ENCODE measurements around the gene BMP7. TPM values are rescaled to one million over a fixed set of nuclear protein-coding genes. Genes with fewer than 3 reads are reported as not detected.

The BMP7 gene
- total and polyA plus RNA-seq, 2 donors (not counting 3 experiments of a cell fraction or from before 2014, with no cell fraction given), result not detected

DNA sequence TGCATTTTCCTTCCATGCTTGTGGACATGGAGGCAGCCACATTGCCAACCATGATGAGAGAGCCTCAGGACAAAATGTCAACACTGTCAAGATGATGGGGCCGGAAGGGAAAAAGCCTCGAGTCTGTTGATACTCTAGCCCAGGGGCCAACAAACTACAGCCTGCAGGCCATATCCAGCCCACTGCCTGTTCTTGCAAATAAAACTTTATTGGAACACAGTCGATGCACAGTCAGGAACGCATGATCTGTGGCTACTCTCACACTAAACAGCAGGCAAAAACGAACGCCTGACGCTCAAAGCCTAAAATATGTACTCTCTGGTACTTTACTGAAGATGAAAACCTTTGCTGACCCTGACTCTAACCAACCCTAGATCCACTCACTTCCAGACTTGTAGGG lies 72.3 kb downstream of the BMP7 start:
- no peak for DNase-seq (ENCODE audit: low read depth, low spot score)
- dilution Hi-C loops (cut with MboI; ENCODE audit: extremely low pct_ligation_motif_present, low sequenced_read_pairs), result no loop called here
- BruUV-seq (replicated peaks), result no TSS peak
- no peak overlapping the region for H3K4me2 ChIP-seq (ENCODE audit: insufficient read depth, low read length)
- no peaks in the 10 kb centered on the region for H3K79me2 ChIP-seq (ENCODE audit: control insufficient read depth, insufficient read depth, low read length)
- no peak overlapping the region for H3K27ac ChIP-seq (ENCODE audit: insufficient read depth, low read depth, low read length)
- H3K9me3 ChIP-seq (replicated peaks; ENCODE audit: control insufficient read depth, insufficient read depth, low read length), result peaks cover 3% of the 10 kb centered on the region
- no peak overlapping the region for H3K4me3 ChIP-seq (replicated peaks in 1 of 3; ENCODE audit: insufficient read depth in 1 of 3, low read depth in 1 of 3, low read length in 3 of 3)
- no peak overlapping the region for H2AFZ ChIP-seq (ENCODE audit: low read depth, low read length)
- H3K27me3 ChIP-seq (ENCODE audit: control insufficient read depth in 2 of 2, insufficient read depth in 2 of 2, low read length in 2 of 2), result no peaks in the 10 kb centered on the region
- CTCF ChIA-PET, result no interaction called here
- POLR2A ChIA-PET, result no interaction called here
- H3K9me1 ChIP-seq (replicated peaks; ENCODE audit: control insufficient read depth, extremely low read depth, insufficient read depth, low read length), result no peaks in the 10 kb centered on the region
- intact Hi-C loops (cut with micrococcal nuclease), result no loop called here
- no peak for FAIRE-seq
- no peaks in the 10 kb centered on the region for H3K36me3 ChIP-seq (ENCODE audit: control insufficient read depth in 2 of 2, extremely low read depth in 1 of 2, insufficient read depth in 2 of 2, low read length in 2 of 2)
- H3K9ac ChIP-seq (replicated peaks; ENCODE audit: extremely low read depth, insufficient read depth, low read length), result no peak overlapping the region
- H3K4me1 ChIP-seq (ENCODE audit: control insufficient read depth, extremely low read depth, insufficient read depth, low read length), result no peaks in the 10 kb centered on the region
- no peaks in the 10 kb centered on the region for H4K20me1 ChIP-seq (replicated peaks; ENCODE audit: control insufficient read depth, extremely low read depth, insufficient read depth, low read length)
- TF ChIP-seq JUN (IDR thresholded peaks at IDR 0.05; ENCODE audit: borderline replicate concordance, insufficient read depth, insufficient read length, low read depth) (no peak), EZH2 (IDR thresholded peaks at IDR 0.05; ENCODE audit: borderline replicate concordance, low read depth, low read length, severe bottlenecking) (no peak), GATA2 (IDR thresholded peaks at IDR 0.05; ENCODE audit: insufficient read depth, insufficient read length, low read depth, low read length) (no peak), MYC (IDR thresholded peaks at IDR 0.05; ENCODE audit: low read depth, low read length) (no peak), MAX (IDR thresholded peaks at IDR 0.05; ENCODE audit: insufficient read depth, insufficient read length) (no peak), POLR2AphosphoS5 (IDR thresholded peaks at IDR 0.05; ENCODE audit: insufficient read depth, low read depth, low read length) (no peak), POLR2A (IDR thresholded peaks at IDR 0.05; ENCODE audit: low read depth, low read length) (no peak), FOS (IDR thresholded peaks at IDR 0.05; ENCODE audit: borderline replicate concordance, insufficient read depth, low read length) (no peak)
- TF ChIP-seq, protein P1, sequence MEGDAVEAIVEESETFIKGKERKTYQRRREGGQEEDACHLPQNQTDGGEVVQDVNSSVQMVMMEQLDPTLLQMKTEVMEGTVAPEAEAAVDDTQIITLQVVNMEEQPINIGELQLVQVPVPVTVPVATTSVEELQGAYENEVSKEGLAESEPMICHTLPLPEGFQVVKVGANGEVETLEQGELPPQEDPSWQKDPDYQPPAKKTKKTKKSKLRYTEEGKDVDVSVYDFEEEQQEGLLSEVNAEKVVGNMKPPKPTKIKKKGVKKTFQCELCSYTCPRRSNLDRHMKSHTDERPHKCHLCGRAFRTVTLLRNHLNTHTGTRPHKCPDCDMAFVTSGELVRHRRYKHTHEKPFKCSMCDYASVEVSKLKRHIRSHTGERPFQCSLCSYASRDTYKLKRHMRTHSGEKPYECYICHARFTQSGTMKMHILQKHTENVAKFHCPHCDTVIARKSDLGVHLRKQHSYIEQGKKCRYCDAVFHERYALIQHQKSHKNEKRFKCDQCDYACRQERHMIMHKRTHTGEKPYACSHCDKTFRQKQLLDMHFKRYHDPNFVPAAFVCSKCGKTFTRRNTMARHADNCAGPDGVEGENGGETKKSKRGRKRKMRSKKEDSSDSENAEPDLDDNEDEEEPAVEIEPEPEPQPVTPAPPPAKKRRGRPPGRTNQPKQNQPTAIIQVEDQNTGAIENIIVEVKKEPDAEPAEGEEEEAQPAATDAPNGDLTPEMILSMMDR (IDR thresholded peaks at IDR 0.05; ENCODE audit: extremely low read depth in 1 of 2, insufficient read depth in 1 of 2, low read depth in 1 of 2, low read length in 2 of 2), result no peak

Data from endothelial cell of umbilical vein (primary cell).